Mesendoderm (in vitro differentiated cells): Measurements from ENCODE around the gene HNRNPM.

ENCODE experiments used
- DNase-seq: peaks from one replicate; pipeline ENCODE4 v3.0.0; 2013
- H2AK5ac ChIP-seq: 2 replicates; pipeline ENCODE4 v1.6.1; 2013; ENCODE audit warnings: low read length, inconsistent platforms
- H2BK120ac ChIP-seq: 2 replicates; pipeline ENCODE4 v1.6.1; 2013; ENCODE audit warnings: low read depth, mild to moderate bottlenecking, low read length, moderate library complexity, mixed read lengths
- H2BK15ac ChIP-seq: replicated peaks from 2 replicates; pipeline ENCODE4 v1.6.1; 2013; ENCODE audit warnings: low read depth, mild to moderate bottlenecking, moderate library complexity
- H2BK5ac ChIP-seq: 2 replicates; pipeline ENCODE4 v1.6.1; 2013; ENCODE audit warnings: low read length, inconsistent platforms
- H3K18ac ChIP-seq: 2 replicates; pipeline ENCODE4 v1.6.1; 2013; ENCODE audit warnings: mild to moderate bottlenecking, low read length, mixed read lengths
- H3K23ac ChIP-seq: one replicate; pipeline ENCODE4 v1.6.1; 2013; ENCODE audit warnings: low read length
- H3K27ac ChIP-seq: 2 replicates; pipeline ENCODE4 v1.5.1; 2013; ENCODE audit warnings: low read depth, mild to moderate bottlenecking, inconsistent platforms, low read length, moderate library complexity
- H3K27me3 ChIP-seq: 2 replicates; pipeline ENCODE4 v1.6.1; 2013; ENCODE audit warnings: low read length, control low read depth, mild to moderate bottlenecking, inconsistent platforms; ENCODE audit not compliant: insufficient read depth, poor library complexity
- H3K36me3 ChIP-seq: 2 replicates; pipeline ENCODE4 v1.6.1; 2013; ENCODE audit warnings: low read length, inconsistent platforms; ENCODE audit not compliant: control insufficient read depth, insufficient read depth
- H3K4ac ChIP-seq: one replicate; pipeline ENCODE4 v1.6.1; 2013; ENCODE audit warnings: low read depth, mild to moderate bottlenecking, low read length, moderate library complexity
- H3K4me1 ChIP-seq: 2 replicates; pipeline ENCODE4 v1.6.1; 2013; ENCODE audit warnings: low read depth, low read length, inconsistent platforms; ENCODE audit not compliant: control insufficient read depth
- H3K4me2 ChIP-seq: 2 replicates; pipeline ENCODE4 v1.6.1; 2013; ENCODE audit warnings: low read length
- H3K4me3 ChIP-seq: 2 replicates; pipeline ENCODE4 v1.5.1; 2013; ENCODE audit warnings: mild to moderate bottlenecking, low read length
- H3K56ac ChIP-seq: one replicate; pipeline ENCODE4 v1.6.1; 2013; ENCODE audit warnings: low read length
- H3K79me1 ChIP-seq: 2 replicates; pipeline ENCODE4 v1.6.1; 2013; ENCODE audit warnings: low read length, inconsistent platforms
- H3K79me2 ChIP-seq: 2 replicates; pipeline ENCODE4 v1.6.1; 2013; ENCODE audit warnings: mild to moderate bottlenecking, low read length; ENCODE audit not compliant: control insufficient read depth, insufficient read depth
- H3K9ac ChIP-seq: 2 replicates; pipeline ENCODE4 v1.6.1; 2013; ENCODE audit warnings: low read length, inconsistent platforms
- H4K5ac ChIP-seq: one replicate; pipeline ENCODE4 v1.6.1; 2013; ENCODE audit warnings: low read length
- H4K8ac ChIP-seq: one replicate; pipeline ENCODE4 v1.6.1; 2013; ENCODE audit warnings: low read depth, mild to moderate bottlenecking, control low read depth, low read length, moderate library complexity
- WGBS: extraction: QIAGEN DNeasy Blood & Tissue Kit; methylation state at CpG from one replicate; pipeline ENCODE4 v1.1.7; 2013; ENCODE audit warnings: low lambda C conversion rate, missing lambda C conversion rate; ENCODE audit not compliant: insufficient coverage; ENCODE audit errors: extremely low coverage; 5-methylcytosine and 5-hydroxymethylcytosine counted together

The HNRNPM gene

GRCh38 chr19:8483165-8483564 is 38.4 kb downstream of the HNRNPM start:
- no peak overlapping the region for H3K4me2 ChIP-seq
- H3K4me1 ChIP-seq: no peaks in the 10 kb centered on the region
- no peak overlapping the region for H3K4ac ChIP-seq
- H2AK5ac ChIP-seq: no peak overlapping the region
- H2BK15ac ChIP-seq: no peak overlapping the region
- no peak overlapping the region for H3K18ac ChIP-seq
- peaks cover 27% of the 10 kb centered on the region for H3K36me3 ChIP-seq
- DNase-seq: no peak
- H2BK5ac ChIP-seq: no peak overlapping the region
- no peaks in the 10 kb centered on the region for H3K27me3 ChIP-seq
- H4K8ac ChIP-seq: no peak overlapping the region
- no peak overlapping the region for H3K4me3 ChIP-seq
- peaks cover 21% of the 10 kb centered on the region for H3K79me1 ChIP-seq
- no peak overlapping the region for H2BK120ac ChIP-seq
- no peak overlapping the region for H3K9ac ChIP-seq
- no CpG with 5 or more reads among the region's 8 CpGs for WGBS
- H3K27ac ChIP-seq: no peak overlapping the region
- H4K5ac ChIP-seq: no peak overlapping the region
- H3K79me2 ChIP-seq: peaks cover 35% of the 10 kb centered on the region
- H3K56ac ChIP-seq: no peak overlapping the region
- H3K23ac ChIP-seq: no peak overlapping the region

- H3K79me2 ChIP-seq: peaks cover 25% of the 10 kb centered on the region
- no peak overlapping the region for H3K23ac ChIP-seq
- DNase-seq: no peak
- H4K5ac ChIP-seq: no peak overlapping the region
- WGBS: no CpG with 5 or more reads among the region's 18 CpGs
- H3K9ac ChIP-seq: no peak overlapping the region
- no peak overlapping the region for H3K4ac ChIP-seq
- H2AK5ac ChIP-seq: no peak overlapping the region
- no peak overlapping the region for H2BK5ac ChIP-seq
- no peak overlapping the region for H3K27ac ChIP-seq
- no peak overlapping the region for H3K4me2 ChIP-seq
- no peaks in the 10 kb centered on the region for H3K27me3 ChIP-seq
- H4K8ac ChIP-seq: no peak overlapping the region
- peaks cover 27% of the 10 kb centered on the region for H3K36me3 ChIP-seq
- no peak overlapping the region for H3K18ac ChIP-seq
- no peaks in the 10 kb centered on the region for H3K4me1 ChIP-seq
- H3K4me3 ChIP-seq: no peak overlapping the region
- H2BK15ac ChIP-seq: no peak overlapping the region
- H3K79me1 ChIP-seq: peaks cover 17% of the 10 kb centered on the region
- H2BK120ac ChIP-seq: no peak overlapping the region
- H3K56ac ChIP-seq: no peak overlapping the region
Measured at GRCh38 chr19:8484331-8484894, 39.6 kb downstream of the HNRNPM start.

DNA sequence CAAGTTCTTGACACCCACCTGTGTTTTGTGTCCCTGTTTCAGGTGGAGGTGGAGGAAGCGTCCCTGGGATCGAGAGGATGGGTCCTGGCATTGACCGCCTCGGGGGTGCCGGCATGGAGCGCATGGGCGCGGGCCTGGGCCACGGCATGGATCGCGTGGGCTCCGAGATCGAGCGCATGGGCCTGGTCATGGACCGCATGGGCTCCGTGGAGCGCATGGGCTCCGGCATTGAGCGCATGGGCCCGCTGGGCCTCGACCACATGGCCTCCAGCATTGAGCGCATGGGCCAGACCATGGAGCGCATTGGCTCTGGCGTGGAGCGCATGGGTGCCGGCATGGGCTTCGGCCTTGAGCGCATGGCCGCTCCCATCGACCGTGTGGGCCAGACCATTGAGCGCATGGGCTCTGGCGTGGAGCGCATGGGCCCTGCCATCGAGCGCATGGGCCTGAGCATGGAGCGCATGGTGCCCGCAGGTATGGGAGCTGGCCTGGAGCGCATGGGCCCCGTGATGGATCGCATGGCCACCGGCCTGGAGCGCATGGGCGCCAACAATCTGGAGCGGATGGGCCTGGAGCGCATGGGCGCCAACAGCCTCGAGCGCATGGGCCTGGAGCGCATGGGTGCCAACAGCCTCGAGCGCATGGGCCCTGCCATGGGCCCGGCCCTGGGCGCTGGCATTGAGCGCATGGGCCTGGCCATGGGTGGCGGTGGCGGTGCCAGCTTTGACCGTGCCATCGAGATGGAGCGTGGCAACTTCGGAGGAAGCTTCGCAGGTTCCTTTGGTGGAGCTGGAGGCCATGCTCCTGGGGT is 41.0 kb downstream of the HNRNPM start:
- Histone ChIP-seq H3K27ac (no peak overlapping the region), H3K4me2 (no peak overlapping the region)

GRCh38 chr19:8486661-8487136 is 41.9 kb downstream of the HNRNPM start:
- H3K36me3 ChIP-seq: peaks cover 25% of the 10 kb centered on the region
- no peak for DNase-seq
- no peak overlapping the region for H2BK15ac ChIP-seq
- no peaks in the 10 kb centered on the region for H3K27me3 ChIP-seq
- H3K4ac ChIP-seq: no peak overlapping the region
- no peak overlapping the region for H2BK120ac ChIP-seq
- H3K9ac ChIP-seq: no peak overlapping the region
- peaks cover 9% of the 10 kb centered on the region for H3K79me1 ChIP-seq
- no peak overlapping the region for H3K23ac ChIP-seq
- no peak overlapping the region for H3K4me2 ChIP-seq
- H3K56ac ChIP-seq: no peak overlapping the region
- peaks cover 11% of the 10 kb centered on the region for H3K79me2 ChIP-seq
- no peak overlapping the region for H2AK5ac ChIP-seq
- H4K8ac ChIP-seq: no peak overlapping the region
- no peaks in the 10 kb centered on the region for H3K4me1 ChIP-seq
- H3K27ac ChIP-seq: no peak overlapping the region
- H3K18ac ChIP-seq: no peak overlapping the region
- H3K4me3 ChIP-seq: no peak overlapping the region
- no peak overlapping the region for H2BK5ac ChIP-seq
- H4K5ac ChIP-seq: no peak overlapping the region
- WGBS: no CpG with 5 or more reads among the region's 16 CpGs

More for the DNA sequence above, 41.0 kb downstream of the HNRNPM start:
- no peak overlapping the region for H2BK120ac ChIP-seq
- no peak overlapping the region for H4K5ac ChIP-seq
- DNase-seq: no peak
- no peak overlapping the region for H3K56ac ChIP-seq
- H2AK5ac ChIP-seq: no peak overlapping the region
- peaks cover 15% of the 10 kb centered on the region for H3K79me1 ChIP-seq
- no peaks in the 10 kb centered on the region for H3K4me1 ChIP-seq
- no peak overlapping the region for H2BK5ac ChIP-seq
- no peak overlapping the region for H3K18ac ChIP-seq
- no CpG with 5 or more reads among the region's 62 CpGs for WGBS
- H3K4ac ChIP-seq: no peak overlapping the region
- H3K79me2 ChIP-seq: peaks cover 20% of the 10 kb centered on the region
- H2BK15ac ChIP-seq: no peak overlapping the region
- H3K27me3 ChIP-seq: no peaks in the 10 kb centered on the region
- no peak overlapping the region for H3K23ac ChIP-seq
- no peak overlapping the region for H3K4me3 ChIP-seq
- H3K36me3 ChIP-seq: peaks cover 27% of the 10 kb centered on the region
- H4K8ac ChIP-seq: no peak overlapping the region
- no peak overlapping the region for H3K9ac ChIP-seq

DNA sequence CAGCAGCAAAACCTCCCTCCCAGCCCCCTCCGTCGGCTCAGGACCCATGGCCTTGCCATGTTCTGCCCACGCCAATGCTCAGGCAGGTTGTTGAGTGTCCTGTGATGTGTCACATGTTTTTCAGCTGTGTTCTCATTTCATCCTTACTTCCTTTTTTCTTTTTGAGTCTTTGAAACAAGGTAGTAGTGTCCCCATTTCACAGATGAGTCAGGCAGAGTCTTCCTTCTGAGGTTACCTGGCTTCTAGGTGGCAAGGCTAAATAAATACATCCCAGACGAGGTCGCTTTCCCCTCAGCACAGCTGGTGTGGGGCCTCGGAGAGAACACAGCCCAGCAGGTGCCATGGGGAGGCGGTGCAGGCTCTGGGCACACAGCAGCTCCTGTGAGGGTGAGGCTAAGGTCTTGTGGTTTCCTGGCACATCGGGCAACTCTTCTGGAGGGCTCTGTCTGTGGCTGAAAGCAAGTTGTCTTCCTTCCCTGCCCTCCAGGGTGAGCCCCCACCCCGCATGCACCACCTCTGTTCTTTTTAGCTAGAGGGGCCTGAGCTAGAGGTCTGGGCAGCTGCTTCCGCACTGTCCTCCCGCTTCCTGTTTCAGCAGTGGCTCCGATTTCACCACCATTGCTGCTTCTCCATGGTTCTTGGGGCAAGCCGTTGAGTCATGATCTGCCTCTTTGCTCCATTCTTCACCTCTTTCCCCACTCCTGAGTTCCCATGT is 42.5 kb downstream of the HNRNPM start:
- peaks cover 25% of the 10 kb centered on the region for H3K36me3 ChIP-seq
- H3K27me3 ChIP-seq: no peaks in the 10 kb centered on the region
- no peak overlapping the region for H2BK120ac ChIP-seq
- no peak overlapping the region for H4K5ac ChIP-seq
- no peak overlapping the region for H3K4ac ChIP-seq
- H3K18ac ChIP-seq: no peak overlapping the region
- H3K27ac ChIP-seq: peak overlapping the region; percentile 38
- no peaks in the 10 kb centered on the region for H3K4me1 ChIP-seq
- no peak overlapping the region for H2BK5ac ChIP-seq
- no peak overlapping the region for H4K8ac ChIP-seq
- H3K79me2 ChIP-seq: peaks cover 8% of the 10 kb centered on the region
- no CpG with 5 or more reads among the region's 13 CpGs for WGBS
- H3K56ac ChIP-seq: no peak overlapping the region
- no peak overlapping the region for H3K9ac ChIP-seq
- no peak overlapping the region for H3K23ac ChIP-seq
- H3K79me1 ChIP-seq: peaks cover 7% of the 10 kb centered on the region
- H3K4me3 ChIP-seq: no peak overlapping the region
- no peak overlapping the region for H2AK5ac ChIP-seq
- H3K4me2 ChIP-seq: no peak overlapping the region
- no peak overlapping the region for H2BK15ac ChIP-seq
- DNase-seq: peak; percentile 16
